NCI-H2196 treated with DMSO at 0.1 percent for 48 hours (cell line): ENCODE measurements around the gene DNAJC12.
A peak's percentile ranks its signal among the peaks of the same experiment; 100 is the strongest.
"Not testable (repeated sequence)": the region's sequence is repeated elsewhere in the genome, so short reads cannot be mapped to it uniquely, and the experiment has no call there.

Source experiments
- DNase-seq: peaks from one replicate; lab custom pipeline; 2025; ENCODE audit not compliant: unreplicated experiment; lab: John Stamatoyannopoulos, UW

DNAJC12 gene

DNA sequence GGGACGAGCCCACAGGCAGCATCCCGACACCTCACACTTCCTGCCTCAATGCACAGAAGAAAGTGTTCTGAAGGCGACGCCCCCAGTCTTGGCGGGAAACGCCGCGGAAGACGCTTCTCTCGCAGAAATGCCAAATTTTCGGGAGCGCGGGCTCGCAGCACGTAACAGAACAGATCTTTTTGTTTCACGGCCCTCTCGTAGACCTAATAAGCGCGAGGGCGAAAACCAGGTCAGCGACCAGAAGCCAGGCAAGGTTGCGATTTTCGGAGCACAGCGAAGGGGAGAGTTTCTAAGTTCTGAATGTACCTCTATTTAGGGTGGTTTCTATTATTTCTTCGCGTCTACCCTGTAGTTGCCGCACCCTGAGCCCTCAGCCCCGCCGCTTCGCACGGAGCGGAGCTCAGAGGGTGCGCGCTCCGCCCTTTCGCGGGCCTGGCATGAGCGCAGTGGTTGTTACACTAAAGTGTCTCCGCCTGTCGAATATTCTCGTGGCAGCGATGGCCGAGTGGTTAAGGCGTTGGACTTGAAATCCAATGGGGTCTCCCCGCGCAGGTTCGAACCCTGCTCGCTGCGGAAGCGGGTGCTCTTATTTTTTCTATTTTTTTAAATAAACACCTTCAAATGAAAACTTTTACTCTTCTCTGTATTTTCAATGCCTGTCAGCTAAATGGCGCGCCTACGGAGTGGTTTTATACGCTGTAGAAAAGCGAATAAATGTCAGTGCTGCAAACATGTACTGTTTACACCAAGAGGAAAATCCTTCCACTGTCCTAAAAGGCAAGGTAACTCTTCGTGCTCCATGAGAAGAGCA, 73.8 kb downstream of the DNAJC12 start:
- peak; percentile 47 for DNase-seq

DNA sequence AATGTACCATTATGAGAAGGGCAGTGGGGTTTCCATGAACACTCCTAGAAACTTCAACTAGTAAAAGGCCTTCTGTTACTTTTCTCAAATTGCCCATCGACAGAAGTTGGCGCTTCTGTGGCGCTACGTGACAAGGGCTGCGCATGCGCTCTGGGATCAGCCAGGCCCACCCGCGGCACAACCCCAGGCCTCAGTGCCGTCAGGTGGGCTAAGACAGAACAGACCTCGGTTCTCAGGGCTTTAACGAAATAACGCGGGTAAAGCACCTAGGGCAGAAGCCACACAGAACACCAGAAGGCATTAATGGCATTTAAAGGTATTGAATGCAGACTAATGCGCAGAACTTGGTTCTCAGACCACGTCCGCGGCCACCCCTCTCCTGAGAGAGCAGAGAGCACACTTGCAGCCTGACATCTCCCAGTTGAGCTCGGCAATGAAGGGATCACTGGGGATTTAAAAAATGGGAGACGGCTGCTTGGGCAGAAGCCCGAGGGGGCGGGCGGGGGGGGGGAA, 74.4 kb downstream of the DNAJC12 start:
- peak; percentile 19 for DNase-seq

DNA sequence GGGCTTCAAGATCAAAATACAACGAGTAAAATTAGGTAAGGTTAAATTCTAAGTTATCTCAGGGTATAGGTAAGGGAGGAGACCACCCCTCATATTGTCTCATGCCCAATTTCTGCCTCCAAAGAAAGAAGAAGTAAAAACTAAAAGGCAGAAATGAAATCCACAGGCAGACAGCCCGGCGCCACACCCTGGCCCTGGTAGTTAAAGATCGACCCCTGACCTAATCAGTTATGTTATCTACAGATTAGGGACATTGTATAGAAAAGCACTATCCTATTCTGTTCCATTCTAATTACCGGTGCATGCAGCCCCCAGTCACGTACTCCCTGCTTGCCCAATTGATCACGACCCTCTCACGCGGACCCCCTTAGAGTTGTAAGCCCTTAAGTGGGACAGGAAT, 75.4 kb downstream of the DNAJC12 start:
- DNase-seq = not testable (repeated sequence)

DNA sequence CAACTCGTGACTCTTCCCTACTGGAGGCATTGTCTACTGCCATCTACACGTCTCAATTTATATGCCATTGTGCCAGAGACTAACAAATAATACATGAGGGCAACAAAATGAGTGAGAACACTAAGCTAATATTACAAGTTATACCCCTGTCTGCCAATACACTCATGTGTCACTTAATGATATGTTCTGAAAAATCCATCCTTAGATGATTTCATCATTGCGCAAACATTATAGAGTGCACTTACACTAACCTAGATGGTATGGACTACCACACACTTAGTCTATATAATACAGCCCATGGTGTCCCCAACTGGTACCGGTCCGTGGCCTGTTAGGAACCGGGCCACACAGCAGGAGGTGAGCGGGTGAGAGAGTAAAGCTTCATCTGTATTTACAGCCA, 77.7 kb downstream of the DNAJC12 start:
- no peak for DNase-seq
